MM.1S (cell line): ENCODE measurements around the gene TAS2R38.

Experiments used
- EZH2 ChIP-seq: fragments of 300-600 bp; sonication (generic); optimal IDR thresholded peaks from 2 replicates; pipeline ENCODE3; 2017; ENCODE audit warnings: low read depth, mild to moderate bottlenecking, antibody characterized with exemption, low read length, mixed read lengths
- TF ChIP-seq, protein P1 (sequence below): fragments of 300-600 bp; sonication (generic); IDR thresholded peaks from 2 replicates; pipeline ENCODE4 v1.5.1; 2016; ENCODE audit warnings: antibody characterized with exemption, low read length, mixed read lengths

DNA sequence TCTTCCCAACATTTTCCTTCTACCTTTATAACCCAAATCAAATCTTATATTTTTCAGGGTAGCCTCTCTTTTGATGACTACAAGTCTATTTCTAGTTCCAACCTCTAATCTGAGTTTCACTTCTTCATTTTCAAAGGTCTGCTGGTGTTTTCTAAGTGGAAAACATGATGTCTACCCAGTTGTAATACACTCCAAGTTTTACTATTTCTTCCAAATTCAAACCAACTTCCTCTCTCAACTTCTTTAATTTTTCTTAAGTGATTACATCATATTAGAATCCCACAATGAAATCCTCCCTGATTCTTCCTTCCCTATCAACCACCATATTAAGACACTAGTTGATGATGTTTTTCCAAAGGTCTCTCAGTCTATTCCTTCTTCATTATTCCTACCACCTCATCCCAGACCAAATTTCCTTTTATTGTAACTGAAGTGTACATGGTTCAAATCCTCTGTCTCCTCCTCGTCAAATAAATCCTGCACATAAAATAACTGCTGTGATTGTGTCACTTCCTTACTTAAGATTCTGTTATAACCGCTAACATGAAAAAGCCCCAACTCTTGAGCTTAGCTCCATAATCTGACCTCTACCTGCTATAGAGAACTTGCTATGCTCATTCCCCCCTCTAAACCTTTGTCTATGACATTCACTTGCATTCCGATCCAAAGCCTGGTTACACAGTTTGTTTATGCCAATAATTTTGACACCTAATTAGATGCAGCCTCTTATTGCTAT lies 12.7 kb downstream of the TAS2R38 start:
- TF ChIP-seq EZH2 = no peak
- TF ChIP-seq, protein P1, sequence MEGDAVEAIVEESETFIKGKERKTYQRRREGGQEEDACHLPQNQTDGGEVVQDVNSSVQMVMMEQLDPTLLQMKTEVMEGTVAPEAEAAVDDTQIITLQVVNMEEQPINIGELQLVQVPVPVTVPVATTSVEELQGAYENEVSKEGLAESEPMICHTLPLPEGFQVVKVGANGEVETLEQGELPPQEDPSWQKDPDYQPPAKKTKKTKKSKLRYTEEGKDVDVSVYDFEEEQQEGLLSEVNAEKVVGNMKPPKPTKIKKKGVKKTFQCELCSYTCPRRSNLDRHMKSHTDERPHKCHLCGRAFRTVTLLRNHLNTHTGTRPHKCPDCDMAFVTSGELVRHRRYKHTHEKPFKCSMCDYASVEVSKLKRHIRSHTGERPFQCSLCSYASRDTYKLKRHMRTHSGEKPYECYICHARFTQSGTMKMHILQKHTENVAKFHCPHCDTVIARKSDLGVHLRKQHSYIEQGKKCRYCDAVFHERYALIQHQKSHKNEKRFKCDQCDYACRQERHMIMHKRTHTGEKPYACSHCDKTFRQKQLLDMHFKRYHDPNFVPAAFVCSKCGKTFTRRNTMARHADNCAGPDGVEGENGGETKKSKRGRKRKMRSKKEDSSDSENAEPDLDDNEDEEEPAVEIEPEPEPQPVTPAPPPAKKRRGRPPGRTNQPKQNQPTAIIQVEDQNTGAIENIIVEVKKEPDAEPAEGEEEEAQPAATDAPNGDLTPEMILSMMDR = no peak
